CD4-positive, alpha-beta T cell (primary cell): ENCODE results near the gene SLC5A3. TPM values are rescaled to one million over a fixed set of nuclear protein-coding genes. Genes with fewer than 3 reads are reported as not detected.

ENCODE experiments used
- ATAC-seq: fragments of 200-7000 bp; cut with Tn5 transposase; one replicate; pipeline ENCODE4 v1.10.0; 2022; ENCODE audit warnings: mild to moderate bottlenecking; ENCODE audit not compliant: poor library complexity
- CTCF ChIA-PET: fragments of 350-600 bp; sonication (Branson Sonifier 250); formaldehyde crosslinking; loops from one replicate; lab custom pipeline; 2021; ENCODE audit warnings: antibody characterized with exemption, inconsistent platforms; lab: Charles Lee
- POLR2A ChIA-PET: fragments of 350-600 bp; sonication (Branson Sonifier 250); formaldehyde crosslinking; loops from one replicate; lab custom pipeline; 2021; ENCODE audit warnings: antibody characterized with exemption, inconsistent platforms; lab: Charles Lee
- DNase-seq, 14 experiments: peaks; one replicate each; pipeline ENCODE4 v3.0.0-alpha.2; 2013 to 2020; ENCODE audit warnings: mixed read lengths in 2 of 14
- H3K27ac ChIP-seq, 2 donors: one replicate each; pipeline versions ENCODE4 v1.5.1 to v1.7.0; 2013; ENCODE audit warnings: low read length in 2 of 2, low read depth in 1 of 2, mild to moderate bottlenecking in 1 of 2
- H3K27me3 ChIP-seq, 2 experiments: 1 replicate in 1 of 2; 2 replicates in 1 of 2; pipeline versions ENCODE4 v1.6.1 to v1.7.0; 2013; ENCODE audit warnings: low read length in 2 of 2, control low read depth in 1 of 2, mild to moderate bottlenecking in 1 of 2, moderate library complexity in 1 of 2; ENCODE audit not compliant: insufficient read depth in 2 of 2, control insufficient read depth in 1 of 2
- H3K36me3 ChIP-seq: one replicate; pipeline ENCODE4 v1.6.1; 2013; ENCODE audit warnings: low read length, control low read depth; ENCODE audit not compliant: insufficient read depth
- H3K4me1 ChIP-seq: one replicate; pipeline ENCODE4 v1.6.1; 2013; ENCODE audit warnings: low read length, control low read depth; ENCODE audit not compliant: insufficient read depth
- H3K4me3 ChIP-seq: one replicate; pipeline ENCODE4 v1.5.1; 2013; ENCODE audit warnings: mild to moderate bottlenecking, low read length, moderate library complexity
- H3K9me3 ChIP-seq, 2 experiments: 1 replicate in 1 of 2; 2 replicates in 1 of 2; pipeline versions ENCODE4 v1.6.1 to v1.7.0; 2013; ENCODE audit warnings: low read length in 2 of 2, mild to moderate bottlenecking in 2 of 2, control low read depth in 1 of 2, moderate library complexity in 1 of 2; ENCODE audit not compliant: control insufficient read depth in 1 of 2, insufficient read depth in 1 of 2
- H3K27ac Mint-ChIP-seq: one replicate; pipeline ENCODE4 v1.8.0; 2020; ENCODE audit warnings: mixed read lengths
- H3K27me3 Mint-ChIP-seq: one replicate; pipeline ENCODE4 v1.8.0; 2021; ENCODE audit warnings: mixed read lengths
- H3K36me3 Mint-ChIP-seq: one replicate; pipeline ENCODE4 v1.8.0; 2021; ENCODE audit warnings: low read depth, mixed read lengths
- H3K4me1 Mint-ChIP-seq: one replicate; pipeline ENCODE4 v1.8.0; 2021; ENCODE audit warnings: low read depth, mixed read lengths
- H3K4me3 Mint-ChIP-seq: one replicate; pipeline ENCODE4 v1.8.0; 2020; ENCODE audit warnings: mild to moderate bottlenecking, mixed read lengths
- H3K9me3 Mint-ChIP-seq: one replicate; pipeline ENCODE4 v1.8.0; 2020; ENCODE audit warnings: mixed read lengths
- intact Hi-C, 2 experiments: fragments of 100-400 bp; cut with DNase I in 1 of 2; cut with micrococcal nuclease in 1 of 2; formaldehyde crosslinking; loops; one replicate each; pipeline versions ENCODE4 v1.15.1 to v1.9.0; 2023 to 2025; cut with DNase I, micrococcal nuclease
- total RNA-seq, 174 experiments: library from RNA in 2 of 174; stranded (reverse) in 2 of 174; gene quantifications; one replicate each; pipeline ENCODE4 v1.2.3 and lab custom pipeline; 2021 to 2026
- TF ChIP-seq, protein P1 (sequence below): fragments of 200-600 bp; IDR thresholded peaks from one replicate; pipeline ENCODE4 v1.8.0; 2022; ENCODE audit warnings: antibody characterized with exemption, mild to moderate bottlenecking

SLC5A3 gene
- total RNA-seq, 2 experiments from 2014 or later = 4.6 to 4.9 TPM

DNA sequence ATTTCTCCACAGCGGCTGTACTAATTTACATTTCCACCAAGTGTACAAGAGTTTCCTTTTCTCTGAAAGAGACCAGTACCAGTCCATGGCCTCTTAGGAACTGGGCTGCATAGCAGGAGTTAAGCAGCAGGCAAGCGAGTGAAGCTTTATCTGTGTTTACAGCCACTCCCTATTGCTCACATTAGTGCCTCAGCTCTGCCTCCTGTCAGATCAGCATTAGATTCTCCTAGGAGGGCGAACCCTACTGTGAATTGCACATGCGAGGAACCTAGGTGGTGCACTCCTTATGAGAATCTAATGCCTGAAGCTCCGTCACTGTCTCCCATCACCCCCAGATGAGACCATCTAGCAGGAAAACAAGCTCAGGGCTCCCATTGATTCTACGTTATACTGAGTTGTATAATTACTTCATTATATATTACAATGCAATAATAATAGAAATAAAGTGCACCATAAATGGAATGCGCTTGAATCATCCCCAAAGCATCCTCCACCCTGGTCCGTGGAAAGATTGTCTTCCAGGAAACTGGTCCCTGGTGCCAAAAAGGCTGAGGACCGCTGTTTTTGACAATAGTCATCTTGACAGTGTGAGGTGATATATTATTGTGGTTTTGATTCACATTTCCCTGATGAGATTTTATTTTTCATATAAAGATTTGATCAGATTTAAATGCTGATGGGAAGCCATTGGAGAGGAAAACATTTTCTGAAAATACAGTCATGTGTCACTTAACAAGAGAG lies 45.5 kb upstream of the SLC5A3 start:
- H3K9me3 Mint-ChIP-seq = no peaks in the 10 kb centered on the region
- ChIA-PET POLR2A (no interaction called here), CTCF (no interaction called here)
- no peak overlapping the region for H3K27ac ChIP-seq
- H3K4me1 Mint-ChIP-seq = no peaks in the 10 kb centered on the region
- intact Hi-C loops = no loop called here
- DNase-seq = no peak
- H3K4me1 ChIP-seq = peaks cover 12% of the 10 kb centered on the region
- no peaks in the 10 kb centered on the region for H3K27me3 Mint-ChIP-seq
- TF ChIP-seq, protein P1, sequence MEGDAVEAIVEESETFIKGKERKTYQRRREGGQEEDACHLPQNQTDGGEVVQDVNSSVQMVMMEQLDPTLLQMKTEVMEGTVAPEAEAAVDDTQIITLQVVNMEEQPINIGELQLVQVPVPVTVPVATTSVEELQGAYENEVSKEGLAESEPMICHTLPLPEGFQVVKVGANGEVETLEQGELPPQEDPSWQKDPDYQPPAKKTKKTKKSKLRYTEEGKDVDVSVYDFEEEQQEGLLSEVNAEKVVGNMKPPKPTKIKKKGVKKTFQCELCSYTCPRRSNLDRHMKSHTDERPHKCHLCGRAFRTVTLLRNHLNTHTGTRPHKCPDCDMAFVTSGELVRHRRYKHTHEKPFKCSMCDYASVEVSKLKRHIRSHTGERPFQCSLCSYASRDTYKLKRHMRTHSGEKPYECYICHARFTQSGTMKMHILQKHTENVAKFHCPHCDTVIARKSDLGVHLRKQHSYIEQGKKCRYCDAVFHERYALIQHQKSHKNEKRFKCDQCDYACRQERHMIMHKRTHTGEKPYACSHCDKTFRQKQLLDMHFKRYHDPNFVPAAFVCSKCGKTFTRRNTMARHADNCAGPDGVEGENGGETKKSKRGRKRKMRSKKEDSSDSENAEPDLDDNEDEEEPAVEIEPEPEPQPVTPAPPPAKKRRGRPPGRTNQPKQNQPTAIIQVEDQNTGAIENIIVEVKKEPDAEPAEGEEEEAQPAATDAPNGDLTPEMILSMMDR = no peak
- H3K4me3 Mint-ChIP-seq = no peak overlapping the region
- no peak for ATAC-seq
- no peaks in the 10 kb centered on the region for H3K9me3 ChIP-seq
- no peak overlapping the region for H3K4me3 ChIP-seq
- H3K27me3 ChIP-seq = no peaks in the 10 kb centered on the region
- H3K36me3 ChIP-seq = no peaks in the 10 kb centered on the region
- no peaks in the 10 kb centered on the region for H3K36me3 Mint-ChIP-seq
- H3K27ac Mint-ChIP-seq = no peak overlapping the region

DNA sequence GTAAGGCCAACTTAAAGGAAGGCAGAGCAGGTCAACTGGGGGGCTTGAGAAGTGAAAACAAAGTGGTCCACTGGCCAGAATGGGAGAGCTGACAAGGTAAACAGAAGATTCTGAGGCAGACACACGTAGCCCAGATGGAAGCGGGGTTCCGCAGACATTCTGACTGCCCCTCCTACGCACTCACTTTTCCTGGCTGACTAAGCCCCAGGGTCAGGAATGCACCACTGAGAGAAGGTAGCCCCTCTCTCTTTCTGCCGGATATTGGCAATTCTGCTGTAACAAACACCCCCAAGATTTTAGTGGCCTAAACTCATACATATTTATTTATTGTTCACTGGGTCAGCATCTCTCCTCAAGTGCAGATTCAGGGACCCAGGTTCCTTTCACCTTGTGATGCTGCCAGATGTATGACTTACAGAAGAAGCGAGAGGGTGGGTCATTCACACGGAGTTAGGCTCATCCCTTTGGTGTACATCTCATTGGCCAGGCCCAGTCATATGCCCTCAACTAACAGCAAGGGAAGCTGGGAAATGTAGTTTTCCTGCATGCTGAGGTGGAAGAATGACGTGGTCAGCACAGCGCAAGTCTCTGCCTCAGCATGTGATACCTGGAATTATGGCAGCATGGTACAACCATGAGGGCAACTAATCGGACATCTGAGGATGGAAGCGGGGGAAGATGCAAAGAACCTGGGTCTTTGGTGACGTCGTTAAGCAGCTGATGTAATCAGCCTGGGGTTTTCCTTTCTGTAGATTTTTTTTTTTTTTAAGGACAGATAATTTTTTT lies 43.4 kb upstream of the SLC5A3 start:
- Mint-ChIP-seq H3K4me1 (no peaks in the 10 kb centered on the region), H3K27me3 (no peaks in the 10 kb centered on the region), H3K27ac (peak overlapping the region; percentile 28), H3K9me3 (no peaks in the 10 kb centered on the region), H3K4me3 (no peak overlapping the region), H3K36me3 (no peaks in the 10 kb centered on the region)
- ATAC-seq (peak; percentile 82), DNase-seq (peak in 7 of 14 experiments; percentile 9 to 84 (median 51))
- TF ChIP-seq, protein P1 = no peak
- ChIA-PET POLR2A (interaction anchor here (0.7 kb wide), 1 partner anchor 99 kb away, joined by 3 read pairs; no protein-coding TSS in a partner anchor), CTCF (interaction anchor here (0.6 to 1.4 kb wide), 2 partner anchors 56 to 106 kb away, joined by 3 read pairs; no protein-coding TSS in a partner anchor)
- no peaks in the 10 kb centered on the region for H3K27me3 ChIP-seq
- H3K9me3 ChIP-seq = no peaks in the 10 kb centered on the region
- H3K27ac ChIP-seq = no peak overlapping the region
- H3K4me1 ChIP-seq = peaks cover 4% of the 10 kb centered on the region
- intact Hi-C loops = no loop called here
- no peak overlapping the region for H3K4me3 ChIP-seq
- no peaks in the 10 kb centered on the region for H3K36me3 ChIP-seq

DNA sequence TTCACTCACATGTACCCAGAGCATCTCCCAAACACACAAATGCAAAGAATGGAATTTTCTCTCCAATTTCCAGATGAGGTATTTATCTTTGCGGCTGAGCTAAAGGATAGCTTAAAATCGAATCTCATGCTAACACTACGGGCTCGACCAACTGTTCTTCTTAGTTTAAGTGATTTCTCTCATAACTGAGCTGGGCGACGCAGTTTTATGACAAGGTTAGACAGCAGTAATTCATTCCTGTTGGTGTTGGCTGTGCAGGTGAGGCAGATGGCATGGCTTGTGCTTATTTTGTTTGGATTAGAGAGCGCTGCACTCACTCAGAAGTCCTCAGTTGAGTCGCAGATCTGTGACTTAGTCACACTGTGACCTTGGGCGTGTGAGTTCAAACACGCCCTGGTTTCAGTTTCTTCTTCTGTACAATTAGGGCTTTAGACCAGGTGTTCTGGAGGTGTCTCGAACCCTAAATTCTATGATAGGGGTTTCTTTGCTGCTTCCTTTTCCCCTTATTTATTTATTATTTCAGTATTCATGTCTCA lies 41.5 kb upstream of the SLC5A3 start:
- DNase-seq = no peak
- CTCF ChIA-PET = no interaction called here
- Mint-ChIP-seq H3K4me1 (no peaks in the 10 kb centered on the region), H3K4me3 (no peak overlapping the region), H3K36me3 (no peaks in the 10 kb centered on the region), H3K27ac (no peak overlapping the region), H3K9me3 (no peaks in the 10 kb centered on the region), H3K27me3 (no peaks in the 10 kb centered on the region)
- no peak for ATAC-seq
- TF ChIP-seq, protein P1 = no peak
- Histone ChIP-seq H3K27me3 (no peaks in the 10 kb centered on the region), H3K9me3 (no peaks in the 10 kb centered on the region), H3K36me3 (no peaks in the 10 kb centered on the region), H3K27ac (no peak overlapping the region), H3K4me1 (peaks cover 4% of the 10 kb centered on the region), H3K4me3 (no peak overlapping the region)
- intact Hi-C loops = loop anchor here in 1 of 2 experiments (2.0 kb wide), 1 partner anchor 41 kb away; the partner anchor contains the start of genes MRPS6 and SLC5A3
- POLR2A ChIA-PET = no interaction called here
